Activated CD8-positive, alpha-beta T cell treated with anti-CD3 and anti-CD28 coated beads for 36 hours (primary cell): ENCODE results near the gene NEURL1B. TPM values are rescaled to one million over a fixed set of nuclear protein-coding genes. Genes with fewer than 3 reads are reported as not detected.

Experiments used
- ATAC-seq: fragments of 200-7000 bp; cut with Tn5 transposase; one replicate; pipeline ENCODE4 v1.10.0; 2021; ENCODE audit warnings: mild to moderate bottlenecking, moderate library complexity
- CTCF ChIA-PET: fragments of 350-600 bp; sonication (Branson Sonifier 250); formaldehyde crosslinking; loops from one replicate; lab custom pipeline; 2021; ENCODE audit warnings: antibody characterized with exemption; lab: Charles Lee
- POLR2A ChIA-PET: fragments of 350-600 bp; sonication (Branson Sonifier 250); formaldehyde crosslinking; loops from one replicate; lab custom pipeline; 2021; ENCODE audit warnings: antibody characterized with exemption; lab: Charles Lee
- DNase-seq: peaks from one replicate; pipeline ENCODE4 v3.0.0-alpha.2; 2020
- H3K27ac Mint-ChIP-seq: one replicate; pipeline ENCODE4 v1.8.0; 2021; ENCODE audit warnings: mild to moderate bottlenecking, mixed read lengths
- H3K27me3 Mint-ChIP-seq: one replicate; pipeline ENCODE4 v1.8.0; 2021; ENCODE audit warnings: mixed read lengths
- H3K36me3 Mint-ChIP-seq: one replicate; pipeline ENCODE4 v1.8.0; 2021; ENCODE audit warnings: low read depth, mixed read lengths
- H3K4me1 Mint-ChIP-seq: one replicate; pipeline ENCODE4 v1.8.0; 2021; ENCODE audit warnings: low read depth, mixed read lengths
- H3K4me3 Mint-ChIP-seq: one replicate; pipeline ENCODE4 v1.8.0; 2021; ENCODE audit warnings: mild to moderate bottlenecking, moderate library complexity, mixed read lengths
- H3K9me3 Mint-ChIP-seq: one replicate; pipeline ENCODE4 v1.8.0; 2021; ENCODE audit warnings: mixed read lengths
- intact Hi-C: fragments of 100-400 bp; cut with micrococcal nuclease; formaldehyde crosslinking; loops from one replicate; pipeline ENCODE4 v1.10.0; 2022
- total RNA-seq, 2 experiments: library from RNA; stranded (reverse); gene quantifications; one replicate each; pipeline ENCODE4 v1.2.3, GENCODE V29; 2021
- TF ChIP-seq, protein P1 (sequence below): fragments of 200-600 bp; IDR thresholded peaks from one replicate; pipeline ENCODE4 v1.8.0; 2022; ENCODE audit warnings: antibody characterized with exemption, mild to moderate bottlenecking

Gene NEURL1B
- total RNA-seq, 2 experiments from 2014 or later: 0.18 to 0.22 TPM

- ChIA-PET POLR2A (interaction anchor here (0.6 kb wide), 1 partner anchor 10 kb away, joined by 3 read pairs; no protein-coding TSS in a partner anchor), CTCF (interaction anchor here (1.2 kb wide), 1 partner anchor 72 kb away, joined by 3 read pairs; no protein-coding TSS in a partner anchor)
- intact Hi-C loops: no loop called here
- no peaks in the 10 kb centered on the region for H3K9me3 Mint-ChIP-seq
- DNase-seq (no peak), ATAC-seq (no peak)
- TF ChIP-seq, protein P1, sequence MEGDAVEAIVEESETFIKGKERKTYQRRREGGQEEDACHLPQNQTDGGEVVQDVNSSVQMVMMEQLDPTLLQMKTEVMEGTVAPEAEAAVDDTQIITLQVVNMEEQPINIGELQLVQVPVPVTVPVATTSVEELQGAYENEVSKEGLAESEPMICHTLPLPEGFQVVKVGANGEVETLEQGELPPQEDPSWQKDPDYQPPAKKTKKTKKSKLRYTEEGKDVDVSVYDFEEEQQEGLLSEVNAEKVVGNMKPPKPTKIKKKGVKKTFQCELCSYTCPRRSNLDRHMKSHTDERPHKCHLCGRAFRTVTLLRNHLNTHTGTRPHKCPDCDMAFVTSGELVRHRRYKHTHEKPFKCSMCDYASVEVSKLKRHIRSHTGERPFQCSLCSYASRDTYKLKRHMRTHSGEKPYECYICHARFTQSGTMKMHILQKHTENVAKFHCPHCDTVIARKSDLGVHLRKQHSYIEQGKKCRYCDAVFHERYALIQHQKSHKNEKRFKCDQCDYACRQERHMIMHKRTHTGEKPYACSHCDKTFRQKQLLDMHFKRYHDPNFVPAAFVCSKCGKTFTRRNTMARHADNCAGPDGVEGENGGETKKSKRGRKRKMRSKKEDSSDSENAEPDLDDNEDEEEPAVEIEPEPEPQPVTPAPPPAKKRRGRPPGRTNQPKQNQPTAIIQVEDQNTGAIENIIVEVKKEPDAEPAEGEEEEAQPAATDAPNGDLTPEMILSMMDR: no peak
- no peaks in the 10 kb centered on the region for H3K27me3 Mint-ChIP-seq
- no peaks in the 10 kb centered on the region for H3K4me1 Mint-ChIP-seq
- H3K36me3 Mint-ChIP-seq: no peaks in the 10 kb centered on the region
- no peak overlapping the region for H3K4me3 Mint-ChIP-seq
- no peak overlapping the region for H3K27ac Mint-ChIP-seq
These were observed 11.0 kb upstream of the NEURL1B start for GRCh38 chr5:172630082-172630481.

- no peak for DNase-seq
- Mint-ChIP-seq H3K27ac (no peak overlapping the region), H3K36me3 (no peaks in the 10 kb centered on the region), H3K27me3 (no peaks in the 10 kb centered on the region), H3K4me1 (no peaks in the 10 kb centered on the region), H3K9me3 (no peaks in the 10 kb centered on the region), H3K4me3 (no peak overlapping the region)
- TF ChIP-seq, protein P1: no peak
- ATAC-seq: no peak
- POLR2A ChIA-PET: no interaction called here
- intact Hi-C loops: no loop called here
- CTCF ChIA-PET: interaction anchor here (1.2 kb wide), 1 partner anchor 72 kb away, joined by 3 read pairs; no protein-coding TSS in a partner anchor
These were observed 10.6 kb upstream of the NEURL1B start for GRCh38 chr5:172630482-172630881.

DNA sequence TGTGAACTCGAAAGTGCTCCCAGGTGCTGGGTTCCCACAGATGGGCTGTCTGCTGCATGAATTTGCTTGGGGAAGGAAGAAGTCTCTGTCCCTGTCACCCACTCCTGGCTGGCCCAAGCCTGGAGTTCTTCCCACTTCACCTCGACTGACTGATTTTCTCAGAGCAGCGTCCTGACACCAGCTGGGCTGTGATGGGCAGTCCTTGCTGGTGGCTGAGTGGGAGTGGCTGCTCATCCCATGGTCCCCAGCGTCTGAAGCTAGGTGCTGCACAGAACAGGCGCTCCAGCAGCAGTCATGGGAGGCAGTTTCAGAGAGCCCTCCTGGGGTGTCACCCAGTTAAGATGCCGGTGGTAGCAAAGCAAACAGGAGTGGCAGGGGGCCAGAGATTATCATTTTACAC is 10.1 kb upstream of the NEURL1B start:
- ATAC-seq (no peak), DNase-seq (no peak)
- Mint-ChIP-seq H3K27ac (no peak overlapping the region), H3K4me3 (no peak overlapping the region), H3K4me1 (no peaks in the 10 kb centered on the region), H3K36me3 (no peaks in the 10 kb centered on the region), H3K9me3 (no peaks in the 10 kb centered on the region), H3K27me3 (no peaks in the 10 kb centered on the region)
- CTCF ChIA-PET: interaction anchor here (1.2 kb wide), 1 partner anchor 71 kb away, joined by 3 read pairs; no protein-coding TSS in a partner anchor
- intact Hi-C loops: no loop called here
- POLR2A ChIA-PET: no interaction called here
- TF ChIP-seq, protein P1: no peak

GRCh38 chr5:172632346-172633092 is 8.5 kb upstream of the NEURL1B start:
- H3K9me3 Mint-ChIP-seq: no peaks in the 10 kb centered on the region
- peaks cover 2% of the 10 kb centered on the region for H3K27me3 Mint-ChIP-seq
- TF ChIP-seq, protein P1: no peak
- DNase-seq (no peak), ATAC-seq (no peak)
- intact Hi-C loops: no loop called here
- ChIA-PET CTCF (no interaction called here), POLR2A (no interaction called here)
- H3K4me3 Mint-ChIP-seq: no peak overlapping the region
- no peaks in the 10 kb centered on the region for H3K4me1 Mint-ChIP-seq
- H3K36me3 Mint-ChIP-seq: no peaks in the 10 kb centered on the region
- H3K27ac Mint-ChIP-seq: no peak overlapping the region

DNA sequence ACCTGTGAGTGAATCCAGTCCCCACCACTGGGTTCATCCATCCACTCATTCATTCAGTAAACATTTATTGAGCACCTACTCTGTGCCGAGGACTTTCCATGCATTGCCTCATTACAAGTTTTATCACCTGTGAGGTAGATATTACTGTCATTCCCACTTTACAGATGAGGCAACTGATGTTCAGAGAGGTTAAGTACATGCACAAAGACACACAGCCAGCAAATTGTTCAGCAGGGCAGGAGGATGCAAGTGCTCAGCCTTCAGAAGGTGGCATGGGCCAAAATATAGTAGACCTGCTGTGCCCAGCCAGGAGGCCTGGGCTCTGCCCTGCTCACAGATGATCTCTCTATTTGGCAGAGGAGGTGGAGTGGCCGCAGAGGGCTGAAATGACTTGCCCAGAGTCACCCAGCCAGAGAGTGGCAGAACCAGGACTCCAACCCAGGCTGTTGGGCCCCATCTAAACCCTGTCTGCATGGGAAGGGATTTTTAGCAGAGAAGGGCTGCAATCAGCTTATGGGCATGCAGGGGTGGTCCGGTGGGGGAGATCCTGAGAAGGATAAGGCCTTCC is 7.6 kb upstream of the NEURL1B start:
- ATAC-seq (no peak), DNase-seq (no peak)
- peaks cover 9% of the 10 kb centered on the region for H3K27me3 Mint-ChIP-seq
- H3K36me3 Mint-ChIP-seq: no peaks in the 10 kb centered on the region
- POLR2A ChIA-PET: no interaction called here
- no peak overlapping the region for H3K27ac Mint-ChIP-seq
- TF ChIP-seq, protein P1: no peak
- no peaks in the 10 kb centered on the region for H3K9me3 Mint-ChIP-seq
- no peaks in the 10 kb centered on the region for H3K4me1 Mint-ChIP-seq
- no peak overlapping the region for H3K4me3 Mint-ChIP-seq
- intact Hi-C loops: no loop called here
- CTCF ChIA-PET: no interaction called here
